A204.1 (cell line): ENCODE data around the gene BTBD8.
"Not testable (repeated sequence)": the region's sequence is repeated elsewhere in the genome, so short reads cannot be mapped to it uniquely, and the experiment has no call there.

Experiments
- FAIRE-seq: peaks from 2 replicates; lab custom pipeline; 2012; peaks lifted over from hg19 to GRCh38; lab: Jason Lieb, UNC

BTBD8 gene

GRCh38 chr1:92080128-92080985 is at the start of gene BTBD8:
Gene BTBD8, plus strand, starts transcription at chr1:92080345. Its CDS starts 227 bp downstream, at chr1:92080572.
- FAIRE-seq, result no peak

- no peak for FAIRE-seq
Observed at GRCh38 chr1:92030656-92031107, 49.5 kb upstream of the BTBD8 start.

GRCh38 chr1:92031281-92032110 is 48.6 kb upstream of the BTBD8 start:
- no peak for FAIRE-seq

GRCh38 chr1:92037400-92037799 is 42.7 kb upstream of the BTBD8 start:
- FAIRE-seq, result no peak

GRCh38 chr1:92038695-92039346 is 41.3 kb upstream of the BTBD8 start:
- FAIRE-seq, result no peak

GRCh38 chr1:92040971-92041370 is 39.2 kb upstream of the BTBD8 start:
- no peak for FAIRE-seq

- FAIRE-seq, result no peak
Observed at GRCh38 chr1:92043621-92044020, 36.5 kb upstream of the BTBD8 start.

GRCh38 chr1:92045766-92046495 is 34.2 kb upstream of the BTBD8 start:
- peak; percentile 34 for FAIRE-seq

- FAIRE-seq, result no peak
Observed at GRCh38 chr1:92051948-92052347, 28.2 kb upstream of the BTBD8 start.

- FAIRE-seq, result no peak
Observed at GRCh38 chr1:92065042-92065441, 15.1 kb upstream of the BTBD8 start.

GRCh38 chr1:92066321-92066720 is 13.8 kb upstream of the BTBD8 start:
- FAIRE-seq, result no peak

- FAIRE-seq, result no peak
Observed at GRCh38 chr1:92070892-92071291, 9.3 kb upstream of the BTBD8 start.

GRCh38 chr1:92074446-92074845 is 5.7 kb upstream of the BTBD8 start:
- FAIRE-seq, result not testable (repeated sequence)

- FAIRE-seq, result no peak
Observed at GRCh38 chr1:92075311-92075710, 4.8 kb upstream of the BTBD8 start, which contains the start of gene SETSIP. Gene SETSIP, minus strand, starts transcription at chr1:92075411. Its CDS starts 0 bp downstream, at chr1:92075411.

- FAIRE-seq, result no peak
Observed at GRCh38 chr1:92076363-92076762, 3.8 kb upstream of the BTBD8 start.

GRCh38 chr1:92078077-92078476 is 2.1 kb upstream of the BTBD8 start:
- FAIRE-seq, result not testable (repeated sequence)

- no peak for FAIRE-seq
Observed at GRCh38 chr1:92079441-92079840, 704 bp upstream of the BTBD8 start.

- FAIRE-seq, result no peak
Observed at GRCh38 chr1:92081031-92081430, 886 bp downstream of the BTBD8 start.

- no peak for FAIRE-seq
Observed at GRCh38 chr1:92084651-92085050, 4.5 kb downstream of the BTBD8 start.

GRCh38 chr1:92085727-92086126 is 5.6 kb downstream of the BTBD8 start:
- FAIRE-seq, result no peak

- FAIRE-seq, result no peak
Observed at GRCh38 chr1:92087542-92087941, 7.4 kb downstream of the BTBD8 start.

- FAIRE-seq, result no peak
Observed at GRCh38 chr1:92091625-92092024, 11.5 kb downstream of the BTBD8 start.
